Thoracic aorta (tissue), 2 donors: ENCODE measurements around the gene OVOL2. TPM values are rescaled to one million over a fixed set of nuclear protein-coding genes. Genes with fewer than 3 reads are reported as not detected.

Experiments used
- ATAC-seq: fragments of 150-250 bp; one replicate; pipeline ENCODE4 v1.8.0; 2017; ENCODE audit warnings: low read depth; ENCODE audit not compliant: insufficient number of reproducible peaks, low FRiP score
- DNase-seq: peaks from one replicate; pipeline ENCODE4 v3.0.0-alpha.2; 2020; ENCODE audit warnings: low spot score
- H3K27ac ChIP-seq, 2 donors: fragments of 200-600 bp; sonication (generic); 1 replicate in 1 of 2; 2 replicates in 1 of 2; pipeline ENCODE4 v1.5.1; 2016; ENCODE audit warnings: mild to moderate bottlenecking in 2 of 2, moderate library complexity in 2 of 2
- H3K27me3 ChIP-seq: fragments of 200-600 bp; sonication (generic); replicated peaks from 2 replicates; pipeline ENCODE4 v1.6.0; 2016; ENCODE audit warnings: mild to moderate bottlenecking; ENCODE audit not compliant: insufficient read depth
- H3K36me3 ChIP-seq: fragments of 200-600 bp; sonication (generic); one replicate; pipeline ENCODE4 v1.5.1; 2016
- H3K4me1 ChIP-seq, 2 donors: fragments of 200-600 bp; sonication (generic); 1 replicate in 1 of 2; 2 replicates in 1 of 2; pipeline versions ENCODE4 v1.5.1 to v1.6.0; 2016; ENCODE audit warnings: low read depth in 2 of 2, mild to moderate bottlenecking in 1 of 2; ENCODE audit not compliant: control insufficient read depth in 1 of 2
- H3K4me3 ChIP-seq: fragments of 200-600 bp; sonication (generic); 2 replicates; pipeline ENCODE4 v1.5.1; 2016; ENCODE audit warnings: mild to moderate bottlenecking
- H3K9me3 ChIP-seq: fragments of 200-600 bp; sonication (generic); 2 replicates; pipeline ENCODE4 v1.5.1; 2016
- total RNA-seq, 2 donors: library from RNA; depleted of rRNA; stranded (reverse); fragments of >200 nt; gene quantifications; one replicate each; pipeline versions ENCODE4 v1.1.0 to v1.2.3, GENCODE V29; 2016
- TF ChIP-seq, protein P1 (sequence below): fragments of 200-600 bp; sonication (generic); IDR thresholded peaks from one replicate; pipeline ENCODE4 v1.5.1; 2019; ENCODE audit warnings: antibody characterized with exemption

Gene OVOL2
- total RNA-seq, 2 donors from 2014 or later = 0.71 TPM; not detected in 1

DNA sequence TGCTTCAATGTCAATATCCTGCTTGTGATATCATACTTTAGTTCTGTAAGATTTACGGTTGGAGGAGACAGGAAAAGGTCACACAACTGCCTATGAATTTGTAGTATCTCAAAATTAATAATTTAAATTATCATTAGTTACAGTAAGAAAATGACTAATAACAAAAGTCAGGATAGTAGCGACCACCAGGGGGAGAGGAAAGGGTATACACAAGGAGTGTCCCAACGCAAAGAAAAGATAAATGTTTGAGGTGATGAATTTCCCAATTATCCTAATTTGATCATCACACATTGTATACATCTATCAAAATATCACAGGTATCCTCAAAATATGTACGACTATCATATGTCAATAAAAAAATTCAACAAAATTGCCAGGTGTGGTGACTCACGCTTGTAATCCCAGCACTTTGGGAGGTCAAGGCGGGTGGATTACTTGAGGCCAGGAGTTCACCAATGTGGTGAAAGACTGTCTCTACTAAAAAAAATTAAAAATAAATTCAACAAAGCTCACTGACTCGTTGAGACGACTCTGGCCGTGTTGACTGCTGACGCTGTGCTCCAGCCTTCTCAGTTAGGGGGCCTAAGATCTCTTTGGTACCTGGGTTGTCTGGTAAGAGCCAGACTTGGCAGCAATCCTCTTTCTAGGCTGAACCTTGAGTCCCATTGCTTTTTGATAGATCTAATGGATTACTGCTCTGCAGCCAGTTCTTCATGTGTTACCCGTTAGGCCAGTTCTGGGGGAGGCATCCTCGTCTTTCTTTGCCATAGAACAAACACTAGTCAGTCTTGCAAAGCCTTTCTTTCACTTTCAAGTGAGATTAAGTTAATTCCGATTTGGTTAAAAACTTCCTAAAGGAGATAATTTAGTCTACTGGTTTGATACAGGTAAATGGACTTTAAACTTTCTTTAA is 9.0 kb upstream of the OVOL2 start:
- TF ChIP-seq, protein P1, sequence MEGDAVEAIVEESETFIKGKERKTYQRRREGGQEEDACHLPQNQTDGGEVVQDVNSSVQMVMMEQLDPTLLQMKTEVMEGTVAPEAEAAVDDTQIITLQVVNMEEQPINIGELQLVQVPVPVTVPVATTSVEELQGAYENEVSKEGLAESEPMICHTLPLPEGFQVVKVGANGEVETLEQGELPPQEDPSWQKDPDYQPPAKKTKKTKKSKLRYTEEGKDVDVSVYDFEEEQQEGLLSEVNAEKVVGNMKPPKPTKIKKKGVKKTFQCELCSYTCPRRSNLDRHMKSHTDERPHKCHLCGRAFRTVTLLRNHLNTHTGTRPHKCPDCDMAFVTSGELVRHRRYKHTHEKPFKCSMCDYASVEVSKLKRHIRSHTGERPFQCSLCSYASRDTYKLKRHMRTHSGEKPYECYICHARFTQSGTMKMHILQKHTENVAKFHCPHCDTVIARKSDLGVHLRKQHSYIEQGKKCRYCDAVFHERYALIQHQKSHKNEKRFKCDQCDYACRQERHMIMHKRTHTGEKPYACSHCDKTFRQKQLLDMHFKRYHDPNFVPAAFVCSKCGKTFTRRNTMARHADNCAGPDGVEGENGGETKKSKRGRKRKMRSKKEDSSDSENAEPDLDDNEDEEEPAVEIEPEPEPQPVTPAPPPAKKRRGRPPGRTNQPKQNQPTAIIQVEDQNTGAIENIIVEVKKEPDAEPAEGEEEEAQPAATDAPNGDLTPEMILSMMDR = no peak
- no peak overlapping the region for H3K27ac ChIP-seq
- H3K9me3 ChIP-seq = no peaks in the 10 kb centered on the region
- no peaks in the 10 kb centered on the region for H3K4me1 ChIP-seq
- no peaks in the 10 kb centered on the region for H3K27me3 ChIP-seq
- no peak overlapping the region for H3K4me3 ChIP-seq
- no peaks in the 10 kb centered on the region for H3K36me3 ChIP-seq
- DNase-seq = no peak
- ATAC-seq = no peak

DNA sequence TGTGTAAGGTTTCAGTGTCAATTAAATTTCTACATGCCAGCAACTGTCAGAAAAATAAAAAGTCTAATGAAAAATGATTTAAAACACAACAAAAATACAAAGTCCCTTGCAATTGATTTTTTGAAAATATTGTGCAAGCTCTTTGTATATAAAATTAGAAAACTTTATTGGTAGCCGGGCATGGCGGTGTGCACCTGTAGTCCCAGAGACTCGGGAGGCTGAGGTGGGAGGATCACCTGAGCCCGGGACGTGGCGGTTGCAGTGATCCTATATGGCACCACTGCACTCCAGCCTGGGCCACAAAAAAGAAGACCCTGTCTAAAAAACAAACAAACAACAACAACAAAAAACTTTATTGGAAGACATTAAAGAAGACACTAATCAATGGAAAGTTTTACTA is 6.0 kb upstream of the OVOL2 start:
- Histone ChIP-seq H3K9me3 (no peaks in the 10 kb centered on the region), H3K4me3 (no peak overlapping the region), H3K27ac (no peak overlapping the region), H3K27me3 (peaks cover 4% of the 10 kb centered on the region), H3K36me3 (no peaks in the 10 kb centered on the region), H3K4me1 (peaks cover 0 to 5% of the 10 kb centered on the region in 2 donors)
- ATAC-seq = no peak
- no peak for DNase-seq
- TF ChIP-seq, protein P1 = no peak

DNA sequence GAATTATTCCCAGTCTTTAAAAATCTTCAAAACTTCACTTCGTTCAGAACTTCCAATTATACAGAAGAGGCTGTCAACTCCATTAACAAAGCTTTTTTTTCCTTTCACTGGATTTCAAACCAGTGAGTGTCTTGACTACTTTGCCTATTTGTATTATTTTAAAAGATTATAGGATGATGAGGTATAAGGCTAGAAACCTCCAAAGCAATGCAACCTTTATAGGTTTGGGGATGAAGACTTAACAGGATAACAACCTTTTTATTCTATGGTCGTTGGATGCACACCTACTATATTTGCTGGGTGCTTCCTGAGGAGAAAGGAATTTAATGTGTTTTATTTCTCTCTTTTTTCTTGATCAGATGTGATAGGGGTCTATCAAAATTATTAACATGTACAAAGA is 1.9 kb upstream of the OVOL2 start:
- Histone ChIP-seq H3K4me3 (no peak overlapping the region), H3K4me1 (peaks cover 4 to 26% of the 10 kb centered on the region in 2 donors), H3K9me3 (no peaks in the 10 kb centered on the region), H3K36me3 (no peaks in the 10 kb centered on the region), H3K27ac (no peak overlapping the region), H3K27me3 (peaks cover 4% of the 10 kb centered on the region)
- DNase-seq = no peak
- TF ChIP-seq, protein P1 = no peak
- ATAC-seq = no peak

DNA sequence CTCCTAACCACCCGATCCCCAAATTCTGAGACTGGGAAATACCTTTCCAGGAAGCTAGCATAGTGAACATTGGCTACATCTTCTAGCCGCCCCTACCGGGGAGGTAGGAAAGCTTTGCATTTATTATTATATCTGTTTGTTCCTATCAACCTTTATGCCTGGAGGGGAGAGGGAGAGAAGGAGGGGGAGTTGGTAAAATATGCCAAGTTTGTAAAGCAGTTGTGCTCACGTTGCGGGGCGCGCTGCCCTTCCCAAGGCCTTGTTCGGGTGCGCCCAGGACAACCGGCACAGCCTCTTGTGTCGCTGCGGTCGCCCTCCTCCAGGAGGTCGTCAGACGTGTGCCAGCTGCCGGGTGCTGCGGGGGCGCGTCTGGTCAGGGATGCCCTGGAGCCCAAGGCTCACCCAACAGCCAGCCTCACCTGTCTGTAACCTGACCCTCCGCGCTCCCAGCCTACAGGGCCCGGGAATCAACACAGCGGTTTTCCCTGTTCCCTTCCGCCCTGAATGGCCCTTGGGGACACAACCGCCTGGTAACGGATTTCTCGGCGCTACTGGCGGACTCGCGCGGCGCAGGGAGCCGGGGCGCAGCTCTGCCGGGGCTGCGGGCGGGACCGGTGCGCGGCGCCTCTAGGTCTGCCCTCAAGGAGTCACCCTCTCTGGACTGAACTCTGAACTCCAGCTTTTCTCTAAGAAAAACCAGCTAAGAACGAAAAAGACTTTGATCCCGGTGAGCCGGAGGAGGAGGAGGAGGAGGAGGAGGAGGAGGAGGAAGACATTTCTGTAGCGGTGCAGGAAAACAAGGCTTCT is 1.1 kb upstream of the OVOL2 start:
- Histone ChIP-seq H3K36me3 (no peaks in the 10 kb centered on the region), H3K27me3 (peaks cover 4% of the 10 kb centered on the region), H3K27ac (no peak overlapping the region), H3K4me1 (peaks cover 4 to 26% of the 10 kb centered on the region in 2 donors), H3K4me3 (no peak overlapping the region), H3K9me3 (no peaks in the 10 kb centered on the region)
- TF ChIP-seq, protein P1 = no peak
- ATAC-seq = no peak
- no peak for DNase-seq

DNA sequence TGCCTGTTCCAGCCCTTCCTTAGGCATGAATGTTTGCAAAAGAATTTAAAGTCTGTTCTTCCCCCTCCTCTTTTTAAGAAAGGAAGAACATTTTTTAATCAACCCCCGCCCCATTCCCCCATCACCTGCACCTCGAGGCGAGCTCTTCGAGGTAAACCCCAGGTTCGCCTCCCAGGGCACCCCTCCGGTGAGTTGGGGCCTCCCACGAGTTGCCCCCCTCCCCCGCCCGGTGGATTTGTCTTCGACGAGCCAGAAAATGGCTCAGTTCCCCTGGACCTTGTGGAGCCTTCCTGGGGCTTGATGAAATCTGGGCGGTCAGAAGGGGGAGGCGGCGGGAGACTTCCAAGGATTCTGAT is 256 bp upstream of the OVOL2 start:
- Histone ChIP-seq H3K27ac (no peak overlapping the region), H3K4me3 (no peak overlapping the region), H3K36me3 (no peaks in the 10 kb centered on the region), H3K9me3 (no peaks in the 10 kb centered on the region), H3K27me3 (peaks cover 4% of the 10 kb centered on the region), H3K4me1 (peaks cover 4 to 26% of the 10 kb centered on the region in 2 donors)
- no peak for ATAC-seq
- TF ChIP-seq, protein P1 = no peak
- DNase-seq = no peak
